Prostate gland (tissue), 2 donors: ENCODE measurements around the gene PDCD10.

Source experiments
- POLR2A ChIP-seq: fragments of 450-650 bp; IDR thresholded peaks from one replicate; pipeline ENCODE4 v1.6.1; 2016; ENCODE audit warnings: antibody characterized with exemption, mild to moderate bottlenecking
- POLR2AphosphoS5 ChIP-seq: sonication (generic); formaldehyde crosslinking; IDR thresholded peaks from one replicate; pipeline ENCODE4 v1.6.1; 2017; ENCODE audit warnings: antibody characterized with exemption
- TF ChIP-seq, protein P1 (sequence below), 4 experiments: fragments of 200-600 bp in 2 of 4; fragments of 450-650 bp in 2 of 4; sonication (generic) in 2 of 4; IDR thresholded peaks; 1 replicate in 3 of 4; 2 replicates in 1 of 4; pipeline ENCODE4 v1.5.1; 2016 to 2019; ENCODE audit warnings: antibody characterized with exemption in 4 of 4, mild to moderate bottlenecking in 2 of 4, moderate library complexity in 2 of 4

DNA sequence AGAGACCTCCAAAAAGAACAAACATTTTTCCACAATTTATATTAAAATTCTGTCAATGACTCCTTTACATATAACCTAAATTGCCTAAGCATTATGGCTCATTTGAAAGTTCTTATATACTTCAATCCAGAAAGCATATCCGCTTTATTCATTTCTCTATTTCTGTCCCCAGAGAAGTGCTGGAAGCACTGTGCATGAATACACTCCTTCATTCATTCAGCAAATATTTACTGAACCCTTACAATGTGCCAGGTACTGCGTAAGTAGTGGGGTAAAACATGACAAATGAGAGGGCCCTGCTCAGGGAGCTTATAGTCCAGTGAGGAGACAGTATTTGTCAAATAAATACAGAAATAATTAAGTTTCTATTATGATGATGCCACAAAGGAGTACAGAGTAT is 3.3 kb downstream of the PDCD10 start:
- TF ChIP-seq, protein P1, sequence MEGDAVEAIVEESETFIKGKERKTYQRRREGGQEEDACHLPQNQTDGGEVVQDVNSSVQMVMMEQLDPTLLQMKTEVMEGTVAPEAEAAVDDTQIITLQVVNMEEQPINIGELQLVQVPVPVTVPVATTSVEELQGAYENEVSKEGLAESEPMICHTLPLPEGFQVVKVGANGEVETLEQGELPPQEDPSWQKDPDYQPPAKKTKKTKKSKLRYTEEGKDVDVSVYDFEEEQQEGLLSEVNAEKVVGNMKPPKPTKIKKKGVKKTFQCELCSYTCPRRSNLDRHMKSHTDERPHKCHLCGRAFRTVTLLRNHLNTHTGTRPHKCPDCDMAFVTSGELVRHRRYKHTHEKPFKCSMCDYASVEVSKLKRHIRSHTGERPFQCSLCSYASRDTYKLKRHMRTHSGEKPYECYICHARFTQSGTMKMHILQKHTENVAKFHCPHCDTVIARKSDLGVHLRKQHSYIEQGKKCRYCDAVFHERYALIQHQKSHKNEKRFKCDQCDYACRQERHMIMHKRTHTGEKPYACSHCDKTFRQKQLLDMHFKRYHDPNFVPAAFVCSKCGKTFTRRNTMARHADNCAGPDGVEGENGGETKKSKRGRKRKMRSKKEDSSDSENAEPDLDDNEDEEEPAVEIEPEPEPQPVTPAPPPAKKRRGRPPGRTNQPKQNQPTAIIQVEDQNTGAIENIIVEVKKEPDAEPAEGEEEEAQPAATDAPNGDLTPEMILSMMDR (IDR thresholded peaks at IDR 0.05) = no peak
- TF ChIP-seq POLR2A (no peak), POLR2AphosphoS5 (no peak)
